Glutamatergic neuron (in vitro differentiated cells): Measurements from ENCODE around the gene CLTB. TPM values are rescaled to one million over a fixed set of nuclear protein-coding genes. Genes with fewer than 3 reads are reported as not detected.

Source experiments
- DNase-seq: peaks from one replicate; pipeline ENCODE4 v3.0.0; 2022
- H3K27ac Mint-ChIP-seq: one replicate; pipeline ENCODE4 v1.8.0; 2020; ENCODE audit warnings: mild to moderate bottlenecking, mixed read lengths, inconsistent platforms; ENCODE audit not compliant: unreplicated experiment
- H3K27me3 Mint-ChIP-seq: one replicate; pipeline ENCODE4 v1.8.0; 2020; ENCODE audit warnings: mild to moderate bottlenecking, moderate library complexity, mixed read lengths, inconsistent platforms; ENCODE audit not compliant: unreplicated experiment
- H3K36me3 Mint-ChIP-seq: one replicate; pipeline ENCODE4 v1.8.0; 2020; ENCODE audit warnings: mild to moderate bottlenecking, mixed read lengths, inconsistent platforms; ENCODE audit not compliant: unreplicated experiment
- H3K4me1 Mint-ChIP-seq: one replicate; pipeline ENCODE4 v1.8.0; 2020; ENCODE audit warnings: mild to moderate bottlenecking, low read depth, mixed read lengths, inconsistent platforms; ENCODE audit not compliant: unreplicated experiment
- H3K4me3 Mint-ChIP-seq: one replicate; pipeline ENCODE4 v1.8.0; 2020; ENCODE audit warnings: mild to moderate bottlenecking, mixed read lengths, inconsistent platforms; ENCODE audit not compliant: unreplicated experiment
- H3K9me3 Mint-ChIP-seq: one replicate; pipeline ENCODE4 v1.8.0; 2020; ENCODE audit warnings: mild to moderate bottlenecking, moderate library complexity, mixed read lengths, inconsistent platforms; ENCODE audit not compliant: unreplicated experiment
- CTCF ChIP-seq: fragments of 200-600 bp; sonication (generic); IDR thresholded peaks from one replicate; pipeline ENCODE4 v1.5.0; 2021; ENCODE audit not compliant: partially characterized antibody, unreplicated experiment
- total RNA-seq: library from RNA; stranded (reverse); fragmentation: NEBNext Ultra II Directional; extraction: Animal tissue kit (Norgen Biotek cat#: 25700); gene quantifications from one replicate; pipeline ENCODE4 v1.2.1, GENCODE V29; 2021; ENCODE audit not compliant: unreplicated experiment

The CLTB gene
- total RNA-seq, 1 donor from 2014 or later: 83.8 TPM

- H3K27ac Mint-ChIP-seq: no peak overlapping the region
- H3K9me3 Mint-ChIP-seq: peaks cover 10% of the 10 kb centered on the region
- H3K4me3 Mint-ChIP-seq: peak overlapping the region; percentile 55
- no peak for DNase-seq
- no peaks in the 10 kb centered on the region for H3K36me3 Mint-ChIP-seq
- TF ChIP-seq CTCF: no peak
- peaks cover 2% of the 10 kb centered on the region for H3K27me3 Mint-ChIP-seq
- H3K4me1 Mint-ChIP-seq: peaks cover 17% of the 10 kb centered on the region
Measured at GRCh38 chr5:176413709-176414191, 2.6 kb downstream of the CLTB start.

DNA sequence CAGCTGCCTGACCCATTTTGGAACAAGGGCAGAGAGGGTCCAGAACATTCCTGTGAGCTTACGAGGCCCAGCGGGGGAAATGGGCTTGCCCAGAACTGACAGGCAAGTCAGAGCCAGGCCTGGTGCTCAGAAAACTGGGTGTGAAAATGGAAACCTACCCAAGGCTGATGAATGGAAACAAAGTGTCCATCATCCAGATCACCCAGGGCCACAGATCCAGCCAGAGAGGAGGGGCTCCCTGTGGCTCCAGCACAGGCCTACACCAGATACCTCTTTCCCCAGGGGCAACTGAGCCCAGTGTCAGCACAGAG is 3.1 kb downstream of the CLTB start:
- Mint-ChIP-seq H3K36me3 (no peaks in the 10 kb centered on the region), H3K27ac (peak overlapping the region; percentile 6), H3K9me3 (peaks cover 10% of the 10 kb centered on the region), H3K27me3 (peaks cover 2% of the 10 kb centered on the region), H3K4me1 (peaks cover 17% of the 10 kb centered on the region), H3K4me3 (no peak overlapping the region)
- DNase-seq: no peak
- TF ChIP-seq CTCF: no peak

DNA sequence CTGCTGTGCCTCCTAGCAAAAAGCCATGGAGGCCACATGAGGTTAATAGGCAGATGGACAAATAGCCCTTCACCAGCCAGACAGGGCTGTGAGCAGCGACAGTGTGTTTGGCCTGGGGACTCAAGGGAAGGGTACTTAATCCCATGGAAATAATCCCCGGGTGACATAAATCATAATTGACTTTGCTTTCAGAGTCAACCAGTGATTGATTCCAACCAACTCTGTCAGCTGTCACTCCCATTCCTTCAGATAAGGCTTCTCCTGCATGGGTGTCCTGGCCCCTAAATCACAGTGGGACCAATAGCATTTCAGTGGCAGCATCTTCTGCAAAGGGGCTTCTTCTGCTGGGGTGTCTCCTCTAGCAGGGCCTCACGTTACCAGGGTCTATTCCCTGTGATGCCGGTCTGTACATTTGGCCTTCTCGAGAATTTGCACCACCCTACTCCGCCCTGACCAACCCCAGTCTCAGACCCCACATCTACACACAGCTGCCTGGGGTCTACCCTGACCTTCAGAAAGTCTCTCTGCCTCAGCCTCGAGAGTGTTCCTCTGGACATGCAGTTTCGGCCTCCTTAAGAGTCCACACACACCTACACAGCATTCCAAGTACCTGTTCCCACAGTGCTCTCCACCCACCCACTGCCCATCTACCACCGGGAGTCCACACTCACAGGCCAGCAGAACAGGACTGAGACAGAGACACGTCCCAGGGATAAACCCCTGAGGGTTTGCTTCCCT is 3.7 kb downstream of the CLTB start:
- DNase-seq: no peak
- TF ChIP-seq CTCF: no peak
- Mint-ChIP-seq H3K36me3 (no peaks in the 10 kb centered on the region), H3K27me3 (peaks cover 2% of the 10 kb centered on the region), H3K9me3 (peaks cover 10% of the 10 kb centered on the region), H3K4me1 (peaks cover 17% of the 10 kb centered on the region), H3K27ac (peak overlapping the region; percentile 68), H3K4me3 (no peak overlapping the region)

DNA sequence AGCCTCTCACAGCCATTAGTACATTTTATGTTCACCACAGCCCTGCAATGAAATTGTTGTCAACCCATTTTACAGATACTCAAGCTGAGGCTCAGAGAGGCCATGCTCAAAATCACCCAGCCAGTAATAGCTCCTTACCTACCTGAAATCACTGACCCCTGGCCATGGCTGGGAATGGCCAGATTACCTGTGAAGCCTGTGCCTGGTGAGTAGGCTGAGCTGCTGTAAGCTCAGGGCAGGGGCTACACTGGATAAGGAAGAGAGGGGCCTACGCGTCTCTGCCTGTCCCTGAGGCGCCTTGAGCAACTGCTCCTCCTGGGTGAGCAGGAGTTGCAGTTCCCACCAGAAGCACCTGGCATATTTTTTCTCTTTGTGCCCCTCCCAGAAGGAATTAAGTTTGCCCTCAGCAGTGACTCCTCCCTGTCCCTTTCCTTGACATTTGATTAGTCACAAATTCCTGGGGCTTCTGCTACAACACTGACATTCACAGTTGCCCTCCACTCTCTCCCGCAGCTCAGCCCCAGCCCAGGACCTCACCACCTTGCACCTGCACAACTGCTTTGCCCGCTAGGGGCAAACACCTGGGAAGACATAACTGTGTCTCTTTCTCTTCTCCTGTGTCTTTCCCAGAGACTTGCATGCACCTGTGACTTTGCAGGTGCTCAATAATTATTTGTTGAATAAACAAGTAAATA is 5.7 kb downstream of the CLTB start:
- Mint-ChIP-seq H3K36me3 (no peaks in the 10 kb centered on the region), H3K4me3 (no peak overlapping the region), H3K27me3 (peaks cover 2% of the 10 kb centered on the region), H3K4me1 (peaks cover 12% of the 10 kb centered on the region), H3K9me3 (peaks cover 7% of the 10 kb centered on the region), H3K27ac (no peak overlapping the region)
- DNase-seq: no peak
- TF ChIP-seq CTCF: no peak

GRCh38 chr5:176409765-176410164 is 6.6 kb downstream of the CLTB start:
- DNase-seq: no peak
- Mint-ChIP-seq H3K27ac (peak overlapping the region; percentile 15), H3K36me3 (no peaks in the 10 kb centered on the region), H3K4me3 (no peak overlapping the region), H3K4me1 (peaks cover 11% of the 10 kb centered on the region), H3K27me3 (no peaks in the 10 kb centered on the region), H3K9me3 (peaks cover 5% of the 10 kb centered on the region)
- no peak for TF ChIP-seq CTCF
